IPS-20b (cell line): ENCODE data around the gene USP46.
A peak's percentile ranks its signal among the peaks of the same experiment; 100 is the strongest.

Experiments used
- H3K27ac ChIP-seq: one replicate; pipeline ENCODE4 v1.5.1; 2013; ENCODE audit warnings: low read length
- H3K27me3 ChIP-seq: 2 replicates; pipeline ENCODE4 v1.6.1; 2013; ENCODE audit warnings: mild to moderate bottlenecking, low read length, inconsistent platforms; ENCODE audit not compliant: insufficient read depth
- H3K36me3 ChIP-seq: 2 replicates; pipeline ENCODE4 v1.6.1; 2013; ENCODE audit warnings: low read depth, mild to moderate bottlenecking, inconsistent platforms, low read length, moderate library complexity; ENCODE audit not compliant: insufficient read depth
- H3K4me1 ChIP-seq: 2 replicates; pipeline ENCODE4 v1.6.1; 2013; ENCODE audit warnings: mild to moderate bottlenecking, control low read depth, inconsistent platforms, low read length, moderate library complexity; ENCODE audit not compliant: insufficient read depth
- H3K4me3 ChIP-seq: 2 replicates; pipeline ENCODE4 v1.5.1; 2013; ENCODE audit warnings: mild to moderate bottlenecking, low read length, inconsistent platforms
- H3K9ac ChIP-seq: 2 replicates; pipeline ENCODE4 v1.6.1; 2013; ENCODE audit warnings: low read depth, mild to moderate bottlenecking, inconsistent platforms, low read length, moderate library complexity
- H3K9me3 ChIP-seq: 2 replicates; pipeline ENCODE4 v1.6.1; 2013; ENCODE audit warnings: mild to moderate bottlenecking, low read depth, low read length, inconsistent platforms; ENCODE audit not compliant: insufficient read depth

Gene USP46, protein sequence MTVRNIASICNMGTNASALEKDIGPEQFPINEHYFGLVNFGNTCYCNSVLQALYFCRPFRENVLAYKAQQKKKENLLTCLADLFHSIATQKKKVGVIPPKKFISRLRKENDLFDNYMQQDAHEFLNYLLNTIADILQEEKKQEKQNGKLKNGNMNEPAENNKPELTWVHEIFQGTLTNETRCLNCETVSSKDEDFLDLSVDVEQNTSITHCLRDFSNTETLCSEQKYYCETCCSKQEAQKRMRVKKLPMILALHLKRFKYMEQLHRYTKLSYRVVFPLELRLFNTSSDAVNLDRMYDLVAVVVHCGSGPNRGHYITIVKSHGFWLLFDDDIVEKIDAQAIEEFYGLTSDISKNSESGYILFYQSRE

DNA sequence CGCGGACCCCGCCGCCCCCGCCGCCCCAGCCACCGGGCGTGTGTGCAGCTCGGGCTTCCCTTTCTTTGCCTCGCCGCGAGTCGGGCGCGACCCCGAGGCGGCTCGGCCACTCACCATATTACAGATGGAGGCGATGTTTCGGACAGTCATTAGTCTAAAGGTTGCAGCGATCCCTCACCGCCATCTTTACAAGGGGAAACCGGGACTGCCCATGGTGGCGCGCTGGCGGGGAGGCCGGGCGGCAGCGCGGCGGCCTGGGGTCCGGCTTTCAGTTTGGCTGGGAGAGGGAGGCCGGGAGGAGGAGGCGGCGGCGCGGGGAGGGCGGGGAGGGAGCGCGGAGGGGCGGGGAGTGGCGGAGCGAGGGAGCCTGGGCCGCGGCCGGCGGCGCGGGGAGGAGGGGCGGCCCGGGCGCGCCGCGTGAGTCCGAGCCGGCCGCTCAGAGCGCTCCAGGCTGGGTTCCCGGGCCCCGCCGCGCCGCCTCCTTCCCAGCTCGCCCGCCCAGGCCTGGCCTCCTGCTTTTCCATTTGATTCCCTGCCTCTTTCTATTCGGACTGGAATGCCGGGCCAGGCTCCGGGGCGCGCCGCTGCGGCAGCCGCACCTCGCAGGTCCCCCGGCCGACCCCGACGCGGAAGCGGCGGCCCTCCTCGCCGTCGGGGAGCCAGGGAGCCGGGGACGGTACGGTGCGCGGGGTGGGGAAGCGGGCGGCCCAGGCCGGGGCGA is at the start of gene USP46:
Gene USP46 (minus strand): TSS at position 301 of the 721 bp plus-strand sequence. CDS start 151 bp downstream, at position 150.
- Histone ChIP-seq H3K4me1 (peaks cover 10% of the 10 kb centered on the region; the same call in 1 of the 2 replicates), H3K27ac (no peak within 1 kb of the TSS), H3K27me3 (peaks cover 14% of the 10 kb centered on the region; the same call in 1 of the 2 replicates), H3K4me3 (peak within 1 kb of the TSS; percentile 80), H3K9me3 (peaks cover 2% of the 10 kb centered on the region; the same call in 1 of the 2 replicates), H3K36me3 (peaks cover 16% of the 10 kb centered on the region; the same call in 1 of the 2 replicates), H3K9ac (peak within 1 kb of the TSS; percentile 81; the same call in 1 of the 2 replicates)

DNA sequence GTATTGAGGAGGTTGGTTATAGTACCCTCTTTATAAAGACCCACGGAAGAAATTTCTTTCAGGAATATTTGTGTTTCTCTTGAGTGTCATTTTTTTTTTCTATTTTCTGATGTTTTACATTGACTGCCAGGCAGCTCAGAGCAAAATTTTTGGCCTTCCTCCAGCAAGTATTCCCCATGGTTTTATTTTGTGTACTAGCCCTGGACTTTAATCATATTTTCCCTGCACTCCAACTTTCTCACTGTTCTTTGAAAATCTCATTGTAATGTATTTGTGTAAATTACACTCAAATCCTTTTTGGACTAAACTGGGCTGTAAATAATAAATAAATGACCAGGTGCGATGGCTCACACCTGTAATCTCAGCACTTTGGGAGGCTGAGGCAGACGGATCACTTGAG is 45.6 kb upstream of the USP46 start:
- Histone ChIP-seq H3K27ac (no peak overlapping the region), H3K9ac (no peak overlapping the region), H3K4me1 (peaks cover 5% of the 10 kb centered on the region; the same call in 1 of the 2 replicates), H3K9me3 (no peaks in the 10 kb centered on the region), H3K4me3 (no peak overlapping the region), H3K27me3 (no peaks in the 10 kb centered on the region), H3K36me3 (no peaks in the 10 kb centered on the region)

DNA sequence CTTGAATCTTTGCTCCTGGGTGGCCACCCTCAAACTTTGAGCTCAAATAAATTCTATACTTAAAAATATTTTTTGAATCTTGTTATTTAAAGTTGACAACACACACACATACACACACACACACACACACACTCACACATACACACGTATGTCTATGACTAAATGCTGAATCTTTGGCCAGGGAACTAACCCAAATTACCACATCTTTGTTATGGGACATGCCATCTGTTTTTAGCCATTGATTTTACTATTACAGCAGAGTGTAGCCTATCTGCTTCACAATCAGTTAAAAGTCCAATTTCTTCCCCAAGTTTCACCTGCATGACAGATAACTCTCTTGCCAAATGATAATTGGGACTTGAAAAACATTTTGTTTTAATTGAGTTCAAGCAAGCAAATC is 45.0 kb upstream of the USP46 start:
- Histone ChIP-seq H3K27me3 (no peaks in the 10 kb centered on the region), H3K36me3 (no peaks in the 10 kb centered on the region), H3K27ac (no peak overlapping the region), H3K4me3 (no peak overlapping the region), H3K4me1 (peaks cover 4% of the 10 kb centered on the region; the same call in 1 of the 2 replicates), H3K9ac (no peak overlapping the region), H3K9me3 (no peaks in the 10 kb centered on the region)

DNA sequence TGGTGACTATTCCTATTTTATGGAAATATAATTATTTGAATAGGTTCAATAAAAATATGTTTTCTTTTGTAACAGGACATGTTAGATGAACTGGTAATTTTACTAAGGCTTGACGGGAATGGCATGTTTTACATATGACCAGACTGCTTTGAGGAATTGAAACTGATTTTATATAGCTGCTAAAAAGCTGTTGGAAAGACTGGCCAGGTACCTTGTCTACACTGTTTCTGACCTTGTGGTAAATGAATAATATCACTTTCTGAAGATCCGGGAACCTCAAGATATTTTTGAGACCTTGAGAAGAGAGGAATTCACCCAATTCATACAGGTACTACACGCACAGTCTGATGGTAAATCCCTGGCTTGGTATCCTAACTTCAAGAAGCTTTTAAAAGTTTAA is 42.1 kb upstream of the USP46 start:
- H3K9me3 ChIP-seq = no peaks in the 10 kb centered on the region
- H3K27ac ChIP-seq = no peak overlapping the region
- no peak overlapping the region for H3K4me3 ChIP-seq
- no peak overlapping the region for H3K9ac ChIP-seq
- no peaks in the 10 kb centered on the region for H3K27me3 ChIP-seq
- H3K4me1 ChIP-seq = no peaks in the 10 kb centered on the region
- no peaks in the 10 kb centered on the region for H3K36me3 ChIP-seq

DNA sequence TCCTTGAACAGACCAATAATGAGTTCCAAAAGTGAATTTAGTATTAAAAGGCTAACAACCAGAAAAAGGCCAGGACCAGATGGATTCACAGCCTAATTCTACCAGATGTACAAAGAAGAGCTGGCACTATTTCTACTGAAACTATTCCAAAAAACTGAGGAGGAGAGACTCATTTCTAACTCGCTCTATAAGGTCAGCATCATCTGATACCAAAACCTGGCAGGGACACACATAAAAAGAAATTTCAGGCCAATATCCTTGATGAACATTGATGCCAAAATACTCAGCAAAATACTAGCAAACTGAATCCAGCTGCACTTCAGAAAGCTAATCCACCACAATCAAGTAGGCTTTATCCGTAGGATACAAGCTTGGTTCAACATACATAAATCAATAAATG is 35.8 kb upstream of the USP46 start:
- Histone ChIP-seq H3K27me3 (no peaks in the 10 kb centered on the region), H3K9ac (no peak overlapping the region), H3K36me3 (no peaks in the 10 kb centered on the region), H3K27ac (no peak overlapping the region), H3K4me1 (peaks cover 4% of the 10 kb centered on the region; the same call in 1 of the 2 replicates), H3K4me3 (no peak overlapping the region), H3K9me3 (no peaks in the 10 kb centered on the region)

DNA sequence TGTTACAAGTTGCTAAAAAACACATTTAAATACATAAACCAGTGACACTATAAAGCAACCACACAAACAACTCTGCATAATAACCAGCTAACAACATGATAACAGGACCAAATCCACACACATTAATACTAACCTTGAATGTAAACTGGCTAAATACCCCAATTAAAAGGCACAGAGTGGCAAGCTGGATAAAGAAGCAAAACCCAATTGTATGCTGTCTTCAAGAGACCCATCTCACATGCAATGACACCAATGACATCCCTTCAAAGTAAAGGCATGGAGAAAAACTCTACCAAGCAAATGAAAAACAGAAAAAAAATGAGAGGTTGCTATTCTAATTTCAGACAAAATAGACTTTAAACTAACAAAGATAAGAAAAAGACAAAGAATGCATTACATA is 34.4 kb upstream of the USP46 start:
- Histone ChIP-seq H3K4me3 (no peak overlapping the region), H3K36me3 (no peaks in the 10 kb centered on the region), H3K9me3 (no peaks in the 10 kb centered on the region), H3K4me1 (peaks cover 4% of the 10 kb centered on the region; the same call in 1 of the 2 replicates), H3K27me3 (no peaks in the 10 kb centered on the region), H3K9ac (no peak overlapping the region), H3K27ac (no peak overlapping the region)

DNA sequence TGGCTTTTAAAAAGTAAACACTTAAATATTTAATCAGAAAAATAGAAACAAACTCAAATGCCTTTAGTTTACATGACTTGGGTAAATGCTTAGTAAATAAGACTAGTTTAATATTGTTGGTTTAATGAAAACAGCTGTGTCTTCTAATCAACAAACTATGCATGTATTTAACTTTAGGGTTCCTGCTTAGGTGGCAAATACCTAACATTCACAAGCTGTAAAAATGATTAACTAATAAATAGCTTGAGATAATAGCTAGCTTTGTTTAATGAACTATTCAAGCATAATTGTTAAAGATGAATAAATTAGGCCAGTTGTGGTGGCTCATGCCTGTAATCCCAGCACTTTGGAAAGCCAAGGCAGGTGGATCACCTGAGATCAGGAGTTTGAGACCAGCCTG is 30.0 kb upstream of the USP46 start:
- Histone ChIP-seq H3K4me3 (no peak overlapping the region), H3K36me3 (no peaks in the 10 kb centered on the region), H3K9ac (no peak overlapping the region), H3K27ac (no peak overlapping the region), H3K4me1 (peaks cover 4% of the 10 kb centered on the region; the same call in 1 of the 2 replicates), H3K27me3 (no peaks in the 10 kb centered on the region), H3K9me3 (no peaks in the 10 kb centered on the region)

DNA sequence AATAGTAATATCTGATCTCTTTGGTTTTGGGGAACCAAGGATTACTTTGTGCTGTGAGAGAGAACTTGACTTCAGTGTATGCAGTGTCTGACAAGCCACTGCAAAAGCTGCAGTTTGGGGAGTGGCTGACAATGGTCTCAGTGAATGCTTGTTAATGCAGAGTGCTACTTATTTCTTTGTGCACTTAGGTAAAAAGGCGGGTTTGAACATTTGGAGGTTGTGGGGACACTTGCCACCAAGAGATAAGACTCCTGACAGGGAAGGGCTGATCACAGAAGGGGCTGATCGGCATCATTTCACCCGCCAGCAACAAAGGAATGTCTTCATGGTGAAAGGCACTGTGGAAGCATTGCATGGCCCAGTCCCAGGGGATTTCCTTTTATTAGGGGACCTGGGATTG is 28.6 kb upstream of the USP46 start:
- no peaks in the 10 kb centered on the region for H3K27me3 ChIP-seq
- no peak overlapping the region for H3K4me3 ChIP-seq
- H3K36me3 ChIP-seq = no peaks in the 10 kb centered on the region
- H3K27ac ChIP-seq = no peak overlapping the region
- no peaks in the 10 kb centered on the region for H3K9me3 ChIP-seq
- no peak overlapping the region for H3K9ac ChIP-seq
- H3K4me1 ChIP-seq = peaks cover 4% of the 10 kb centered on the region; the same call in 1 of the 2 replicates

DNA sequence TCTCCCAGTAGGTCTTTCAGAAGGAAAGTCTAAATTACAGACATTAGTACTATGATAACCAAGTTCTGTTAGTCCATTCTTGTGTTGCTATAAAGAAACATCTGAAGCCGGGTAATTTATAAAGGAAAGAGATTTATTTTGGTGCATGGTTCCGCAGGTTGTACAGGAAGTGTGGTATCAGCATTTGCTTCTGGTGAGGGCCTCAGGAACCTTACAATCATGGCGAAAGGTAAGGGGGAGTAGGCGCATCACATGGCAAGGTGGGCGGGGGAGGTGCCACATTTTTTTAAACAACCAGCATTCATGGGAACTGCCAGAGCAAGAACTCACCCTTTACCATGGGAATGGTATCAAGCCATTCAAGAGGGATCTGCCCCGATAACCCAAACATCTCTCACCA is 26.2 kb upstream of the USP46 start:
- H3K9me3 ChIP-seq = no peaks in the 10 kb centered on the region
- H3K4me1 ChIP-seq = no peaks in the 10 kb centered on the region
- H3K36me3 ChIP-seq = no peaks in the 10 kb centered on the region
- H3K4me3 ChIP-seq = no peak overlapping the region
- no peak overlapping the region for H3K27ac ChIP-seq
- no peaks in the 10 kb centered on the region for H3K27me3 ChIP-seq
- no peak overlapping the region for H3K9ac ChIP-seq

DNA sequence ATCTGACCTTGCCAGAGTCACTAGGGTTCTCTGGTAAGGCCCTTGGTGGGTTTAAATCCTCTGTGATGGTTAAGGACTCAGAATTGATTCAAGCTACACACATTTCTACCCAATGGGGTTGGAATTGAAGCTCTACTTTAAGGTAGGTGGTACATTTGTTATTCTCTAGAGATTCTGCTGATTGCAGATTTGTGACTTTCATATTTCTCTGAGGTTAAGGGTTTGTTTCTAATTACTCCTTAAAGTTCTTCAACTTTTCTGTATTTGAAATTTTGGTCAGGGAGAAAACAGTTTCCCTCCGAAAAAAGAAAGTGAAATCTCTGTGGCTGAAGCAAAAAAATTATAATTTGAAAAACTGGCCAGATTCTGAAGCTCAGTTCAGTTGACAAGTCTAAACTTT is 25.8 kb upstream of the USP46 start:
- Histone ChIP-seq H3K9me3 (no peaks in the 10 kb centered on the region), H3K9ac (no peak overlapping the region), H3K4me3 (no peak overlapping the region), H3K27me3 (no peaks in the 10 kb centered on the region), H3K4me1 (no peaks in the 10 kb centered on the region), H3K36me3 (no peaks in the 10 kb centered on the region), H3K27ac (no peak overlapping the region)

DNA sequence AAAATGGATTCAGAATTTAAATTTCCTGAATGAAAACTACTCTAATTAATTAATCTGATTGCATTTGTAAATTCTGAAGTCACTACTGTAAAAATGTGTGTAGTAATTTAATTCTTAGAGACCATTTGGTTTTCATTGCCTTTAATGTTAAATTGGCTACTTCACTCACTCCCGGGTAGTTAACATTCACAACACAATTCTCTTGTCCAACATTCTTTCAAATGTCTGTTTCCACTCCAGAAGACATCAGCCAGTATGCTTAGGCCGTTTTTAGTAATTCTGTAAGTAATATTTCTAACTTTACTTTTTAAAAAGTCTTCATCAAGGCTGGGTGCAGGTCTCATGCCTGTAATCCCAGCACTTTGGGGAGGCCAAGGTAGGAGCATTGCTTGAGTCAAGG is 21.3 kb upstream of the USP46 start:
- Histone ChIP-seq H3K4me3 (no peak overlapping the region), H3K27ac (no peak overlapping the region), H3K9me3 (no peaks in the 10 kb centered on the region), H3K36me3 (no peaks in the 10 kb centered on the region), H3K27me3 (no peaks in the 10 kb centered on the region), H3K9ac (no peak overlapping the region), H3K4me1 (no peaks in the 10 kb centered on the region)

DNA sequence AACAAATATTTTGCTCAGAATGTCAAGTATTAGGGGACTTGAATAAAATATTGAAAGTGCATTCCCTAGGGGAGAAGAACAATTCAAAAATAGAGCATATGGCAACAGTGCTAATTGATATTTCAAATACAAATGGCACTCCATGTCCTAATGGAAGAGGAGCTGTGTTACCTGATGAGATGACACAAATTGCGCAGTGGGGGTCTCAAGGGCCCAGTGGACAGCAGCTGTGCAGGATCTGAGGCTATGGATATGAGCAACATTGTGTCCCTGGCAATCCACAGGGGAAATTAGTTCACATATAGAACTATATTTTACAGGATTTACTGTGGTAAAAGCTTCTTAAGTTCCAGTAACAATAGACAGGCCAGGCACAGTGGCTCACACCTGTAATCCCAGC is 17.4 kb upstream of the USP46 start:
- no peak overlapping the region for H3K9ac ChIP-seq
- no peaks in the 10 kb centered on the region for H3K9me3 ChIP-seq
- no peaks in the 10 kb centered on the region for H3K36me3 ChIP-seq
- no peaks in the 10 kb centered on the region for H3K27me3 ChIP-seq
- H3K4me3 ChIP-seq = no peak overlapping the region
- H3K4me1 ChIP-seq = no peaks in the 10 kb centered on the region
- H3K27ac ChIP-seq = no peak overlapping the region
